Fibroblast of skin of right quadriceps (primary cell): ENCODE results near the gene ZMYM2.

Experiments
- DNase-seq: peaks from one replicate; pipeline ENCODE4 v3.0.0-alpha.2; 2013

The ZMYM2 gene

GRCh38 chr13:20049558-20050473, 91.3 kb downstream of the ZMYM2 start:
- no peak for DNase-seq

GRCh38 chr13:20051366-20051765, 92.8 kb downstream of the ZMYM2 start:
- DNase-seq = no peak

- DNase-seq = no peak
Observed at GRCh38 chr13:20053016-20053415, 94.5 kb downstream of the ZMYM2 start.

- DNase-seq = no peak
Observed at GRCh38 chr13:20053891-20054290, 95.4 kb downstream of the ZMYM2 start.

GRCh38 chr13:20054586-20054985, 96.1 kb downstream of the ZMYM2 start:
- DNase-seq = no peak

GRCh38 chr13:20057214-20057613, 98.7 kb downstream of the ZMYM2 start:
- no peak for DNase-seq

- DNase-seq = no peak
Observed at GRCh38 chr13:20057963-20058362, 99.4 kb downstream of the ZMYM2 start.

- DNase-seq = no peak
Observed at GRCh38 chr13:20058476-20058875, 99.9 kb downstream of the ZMYM2 start.

GRCh38 chr13:20064128-20064527, 105.6 kb downstream of the ZMYM2 start:
- DNase-seq = no peak

- DNase-seq = no peak
Observed at GRCh38 chr13:20065516-20065915, 107.0 kb downstream of the ZMYM2 start.

- no peak for DNase-seq
Observed at GRCh38 chr13:20069956-20070355, 111.4 kb downstream of the ZMYM2 start.

GRCh38 chr13:20073775-20074174, 115.2 kb downstream of the ZMYM2 start:
- DNase-seq = no peak

GRCh38 chr13:20074966-20075365, 116.4 kb downstream of the ZMYM2 start:
- no peak for DNase-seq

GRCh38 chr13:20077086-20077485, 118.6 kb downstream of the ZMYM2 start:
- DNase-seq = no peak

GRCh38 chr13:20080377-20081164, 122.0 kb downstream of the ZMYM2 start:
- DNase-seq = no peak

GRCh38 chr13:20090349-20090748, 131.8 kb downstream of the ZMYM2 start:
- DNase-seq = no peak

GRCh38 chr13:20093951-20094350, 135.4 kb downstream of the ZMYM2 start:
- DNase-seq = no peak

- no peak for DNase-seq
Observed at GRCh38 chr13:20099319-20099718, 140.8 kb downstream of the ZMYM2 start.

- DNase-seq = no peak
Observed at GRCh38 chr13:20101467-20102316, 143.2 kb downstream of the ZMYM2 start.

GRCh38 chr13:20102525-20103180, 144.1 kb downstream of the ZMYM2 start:
- no peak for DNase-seq

GRCh38 chr13:20105161-20105689, 146.7 kb downstream of the ZMYM2 start:
- DNase-seq = no peak

GRCh38 chr13:20106742-20107141, 148.2 kb downstream of the ZMYM2 start:
- DNase-seq = no peak
